HepG2 (cell line): ENCODE results near the gene VAMP8. TPM values are rescaled to one million over a fixed set of nuclear protein-coding genes. Genes with fewer than 3 reads are reported as not detected.
A peak's percentile ranks its signal among the peaks of the same experiment; 100 is the strongest.

ENCODE experiments used
- AKAP8 ChIP-seq: sonication (generic); formaldehyde crosslinking; IDR thresholded peaks from 2 replicates; pipeline ENCODE4 v1.5.1; 2020; ENCODE audit warnings: mild to moderate bottlenecking, missing genetic modification reagents
- NCOA5 ChIP-seq: sonication (generic); formaldehyde crosslinking; IDR thresholded peaks from 2 replicates; pipeline ENCODE4 v1.4.0; 2020; ENCODE audit warnings: missing genetic modification reagents
- RBM39 ChIP-seq: fragments of 200-400 bp; formaldehyde crosslinking; IDR thresholded peaks from one replicate; pipeline ENCODE4 v1.6.1; 2018; ENCODE audit warnings: antibody characterized with exemption, mild to moderate bottlenecking, low read depth, low read length; ENCODE audit not compliant: poor library complexity, severe bottlenecking
- SMAD1 ChIP-seq: sonication (generic); formaldehyde crosslinking; IDR thresholded peaks from 2 replicates; pipeline ENCODE4 v1.4.0; 2020; ENCODE audit warnings: missing genetic modification reagents, low read depth, mild to moderate bottlenecking, borderline replicate concordance
- TSC22D2 ChIP-seq: sonication (generic); formaldehyde crosslinking; IDR thresholded peaks from 2 replicates; pipeline ENCODE4 v1.5.1; 2020; ENCODE audit warnings: missing genetic modification reagents, mild to moderate bottlenecking, borderline replicate concordance
- ZBTB20 ChIP-seq: sonication (generic); formaldehyde crosslinking; IDR thresholded peaks from 2 replicates; pipeline ENCODE4 v1.8.1; 2023; ENCODE audit warnings: missing genetic modification reagents, low read depth, mild to moderate bottlenecking, borderline replicate concordance
- ZNF136 ChIP-seq: sonication (generic); formaldehyde crosslinking; IDR thresholded peaks from 2 replicates; pipeline ENCODE4 v1.8.1; 2022; ENCODE audit warnings: low read depth, mild to moderate bottlenecking, moderate library complexity, missing genetic modification reagents
- ZNF430 ChIP-seq: sonication (generic); formaldehyde crosslinking; IDR thresholded peaks from 2 replicates; pipeline ENCODE4 v1.9.0; 2021; ENCODE audit warnings: mild to moderate bottlenecking, missing genetic modification reagents
- ZNF567 ChIP-seq: sonication (generic); formaldehyde crosslinking; IDR thresholded peaks from 2 replicates; pipeline ENCODE4 v1.8.1; 2023; ENCODE audit warnings: mild to moderate bottlenecking, missing genetic modification reagents, borderline replicate concordance
- ZNF687 ChIP-seq: sonication (generic); formaldehyde crosslinking; IDR thresholded peaks from 2 replicates; pipeline ENCODE4 v1.5.1; 2020; ENCODE audit warnings: mild to moderate bottlenecking, missing genetic modification reagents, moderate library complexity
- polyA plus RNA-seq, 8 experiments: library from polyadenylated mRNA; depleted of rRNA in 3 of 8; stranded (reverse) in 7 of 8; unstranded in 1 of 8; fragments of >200 nt; fragmentation: Illumina TruSeq in 4 of 8; extraction: Trizol in 4 of 8; gene quantifications; 2 replicates each; pipeline versions ENCODE4 v1.2.1 to v1.2.3, GENCODE V29; 2011 to 2016; ENCODE audit warnings: low read depth in 4 of 8, missing spikeins in 1 of 8, mixed read lengths in 1 of 8; ENCODE audit not compliant: insufficient read depth in 1 of 8
- total RNA-seq, 5 experiments: library from RNA; depleted of rRNA; stranded (reverse); fragments of >200 nt; fragmentation: Illumina TruSeq; extraction: Trizol; gene quantifications; 2 replicates each; pipeline ENCODE4 v1.2.3, GENCODE V29; 2016; ENCODE audit warnings: low read depth in 1 of 5

Gene VAMP8
- total and polyA plus RNA-seq, 2 of the 13 experiments (the other 11 are each of a cell fraction or from before 2014, with no cell fraction given), result 83.3 to 157 TPM

- TF ChIP-seq ZNF687 (CRISPR knock-in tag) (peak; percentile 99), RBM39 (peak; percentile 97), ZNF430 (CRISPR knock-in tag) (peak; percentile 87), SMAD1 (peak; percentile 25; the same call in 1 of the 2 replicates), ZNF567 (CRISPR knock-in tag) (no peak; the same call in 1 of the 2 replicates), ZBTB20 (CRISPR knock-in tag) (no peak; the same call in 1 of the 2 replicates), TSC22D2 (CRISPR knock-in tag) (no peak), ZNF136 (CRISPR knock-in tag) (no peak), NCOA5 (CRISPR knock-in tag) (no peak), AKAP8 (CRISPR knock-in tag) (peak; percentile 92)
Measured at GRCh38 chr2:85539361-85540132, 37.8 kb upstream of the VAMP8 start (continued).
